ENCODE measurements around the gene OR10J5.
"Not testable (repeated sequence)": the region's sequence is repeated elsewhere in the genome, so short reads cannot be mapped to it uniquely, and the experiment has no call there.

OR10J5 gene, protein sequence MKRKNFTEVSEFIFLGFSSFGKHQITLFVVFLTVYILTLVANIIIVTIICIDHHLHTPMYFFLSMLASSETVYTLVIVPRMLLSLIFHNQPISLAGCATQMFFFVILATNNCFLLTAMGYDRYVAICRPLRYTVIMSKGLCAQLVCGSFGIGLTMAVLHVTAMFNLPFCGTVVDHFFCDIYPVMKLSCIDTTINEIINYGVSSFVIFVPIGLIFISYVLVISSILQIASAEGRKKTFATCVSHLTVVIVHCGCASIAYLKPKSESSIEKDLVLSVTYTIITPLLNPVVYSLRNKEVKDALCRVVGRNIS

DNA sequence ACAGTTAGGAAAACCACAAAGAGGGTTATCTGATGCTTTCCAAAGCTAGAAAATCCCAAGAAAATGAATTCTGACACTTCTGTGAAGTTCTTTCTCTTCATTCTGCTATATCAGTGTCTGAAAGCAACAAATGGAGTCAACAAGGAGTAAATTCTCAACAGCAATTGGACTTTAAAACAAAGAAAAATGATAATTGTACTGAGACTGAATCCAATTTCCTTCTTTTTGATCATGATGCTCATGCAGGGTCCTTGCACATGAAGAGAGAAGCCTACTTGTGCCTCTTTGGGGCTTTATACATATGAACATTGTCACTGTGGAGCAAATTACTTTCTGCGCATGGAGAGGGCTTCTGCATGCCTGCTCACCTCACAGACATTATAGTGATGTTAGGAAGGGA lies at the start of gene OR10J5:
OR10J5 (minus strand) TSS at position 101 of the 400 bp plus-strand sequence; CDS start at position 101, 0 bp downstream.
- in situ Hi-C loops (cut with MboI; ENCODE audit: low sequenced_read_pairs) = no loop called here

DNA sequence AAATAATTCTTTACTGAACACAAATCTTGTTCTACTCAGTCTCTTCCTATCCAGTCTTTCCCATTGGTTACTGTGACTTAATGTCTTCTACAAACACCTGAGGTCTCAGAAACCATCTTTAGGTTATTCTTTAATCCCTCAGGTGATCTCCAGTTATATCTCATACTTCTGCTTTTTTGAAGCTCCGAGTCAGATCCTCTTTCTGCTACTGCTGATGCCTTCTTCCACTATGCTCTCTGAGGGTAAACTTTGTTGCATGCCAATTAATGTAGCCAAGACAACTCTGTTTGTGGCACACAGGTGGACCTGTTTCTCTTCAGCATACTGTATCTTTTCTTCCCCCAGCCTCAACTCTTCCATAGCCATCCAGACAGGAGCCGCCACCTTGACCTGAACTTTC lies 48.7 kb upstream of the OR10J5 start:
- in situ Hi-C loops (cut with MboI; ENCODE audit: low sequenced_read_pairs) = no loop called here

DNA sequence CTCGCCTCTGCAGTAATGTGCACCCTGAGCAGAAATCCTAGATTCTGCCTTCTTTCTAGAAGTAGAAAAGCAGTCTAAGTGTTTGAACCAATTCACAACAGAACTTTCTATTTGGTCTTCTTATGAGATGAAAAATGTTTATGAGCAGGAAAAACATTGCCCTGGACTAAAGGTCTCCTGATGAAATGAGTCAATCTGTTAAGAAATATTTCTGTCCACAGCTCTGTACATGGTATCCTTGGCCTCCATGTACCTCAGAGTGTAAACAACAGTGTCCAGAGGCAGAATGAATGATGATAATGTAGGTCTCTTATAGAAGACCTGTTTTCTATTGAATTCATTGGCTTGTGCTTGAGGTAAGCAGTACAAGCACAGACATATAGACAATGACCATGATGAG lies 45.6 kb upstream of the OR10J5 start:
- in situ Hi-C loops (cut with MboI; ENCODE audit: low sequenced_read_pairs) = no loop called here

DNA sequence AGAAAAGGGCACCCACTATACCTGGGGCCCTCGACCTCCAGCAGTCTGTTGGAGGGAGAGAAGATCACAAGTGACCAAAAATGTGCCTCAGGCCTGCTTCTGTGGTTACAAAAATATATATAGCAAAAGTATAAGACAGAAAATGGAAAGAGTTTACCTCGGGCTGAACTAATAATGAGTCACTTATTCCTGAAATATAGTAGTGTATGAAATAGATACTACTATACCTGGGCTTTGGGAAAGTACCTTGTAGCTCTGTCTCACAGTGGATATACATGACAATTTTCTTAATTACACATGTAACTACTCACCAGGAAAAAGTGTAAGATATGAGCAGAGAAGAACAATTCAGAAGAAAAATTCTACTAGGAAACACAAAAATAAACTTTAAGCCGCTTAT lies 44.5 kb upstream of the OR10J5 start:
- in situ Hi-C loops (cut with MboI; ENCODE audit: low sequenced_read_pairs) = no loop called here

DNA sequence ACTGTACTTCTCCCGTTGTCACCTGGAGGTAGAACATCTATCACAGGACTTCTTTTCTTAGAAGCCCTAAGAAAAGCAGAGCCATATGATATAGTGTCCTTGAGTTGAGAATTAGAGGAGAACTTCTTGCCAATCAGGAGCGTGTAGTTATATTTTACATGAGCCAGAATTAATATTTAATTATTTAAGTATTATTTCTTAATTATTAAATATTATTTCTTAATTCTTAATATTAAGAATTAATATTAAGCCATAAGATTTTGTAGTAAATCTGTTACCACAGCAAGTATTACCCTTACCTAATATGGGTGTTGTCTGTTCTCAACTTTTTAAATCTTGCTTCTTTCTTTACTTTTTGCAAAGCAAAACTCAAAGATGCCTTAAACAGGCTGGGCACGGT lies 41.6 kb upstream of the OR10J5 start:
- in situ Hi-C loops (cut with MboI; ENCODE audit: low sequenced_read_pairs) = no loop called here

DNA sequence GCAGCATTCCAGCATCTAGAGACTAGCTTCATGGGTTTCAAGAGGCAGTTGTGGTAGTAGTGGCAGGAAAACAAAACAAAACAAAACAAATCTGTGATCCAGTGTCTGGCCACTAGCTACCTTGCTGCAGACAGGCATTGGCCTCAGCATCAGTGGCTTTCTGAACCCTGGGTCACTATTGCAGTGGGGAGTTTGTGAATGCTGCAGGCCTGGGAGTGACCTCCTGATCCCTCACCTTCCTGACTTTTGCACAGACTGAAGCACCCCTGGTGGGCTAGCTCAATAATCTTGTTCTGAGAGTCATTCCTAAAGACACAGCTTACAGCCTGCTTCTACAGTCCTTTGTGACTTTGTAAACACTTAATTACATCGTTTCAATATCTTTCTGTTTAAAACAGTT lies 26.9 kb upstream of the OR10J5 start:
- in situ Hi-C loops (cut with MboI; ENCODE audit: low sequenced_read_pairs) = no loop called here

DNA sequence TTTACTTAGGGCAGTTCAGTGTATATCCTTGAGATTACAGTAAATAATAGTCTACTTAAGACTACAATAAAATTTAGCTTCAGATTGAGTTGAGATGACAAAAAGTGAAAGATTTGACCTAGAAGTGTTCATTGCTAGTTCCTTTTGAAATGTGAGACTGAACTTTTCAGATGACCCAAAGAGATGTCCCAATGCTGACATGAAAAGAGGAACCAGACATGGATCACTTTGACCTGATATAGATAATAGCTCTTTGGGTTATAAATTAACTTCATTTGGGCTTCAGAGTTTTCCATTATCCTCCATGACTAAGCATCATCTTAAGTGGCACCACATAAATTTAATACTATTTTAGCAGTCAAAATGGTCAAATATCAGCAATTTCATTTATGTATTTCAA lies 25.7 kb upstream of the OR10J5 start:
- in situ Hi-C loops (cut with MboI; ENCODE audit: low sequenced_read_pairs) = no loop called here

DNA sequence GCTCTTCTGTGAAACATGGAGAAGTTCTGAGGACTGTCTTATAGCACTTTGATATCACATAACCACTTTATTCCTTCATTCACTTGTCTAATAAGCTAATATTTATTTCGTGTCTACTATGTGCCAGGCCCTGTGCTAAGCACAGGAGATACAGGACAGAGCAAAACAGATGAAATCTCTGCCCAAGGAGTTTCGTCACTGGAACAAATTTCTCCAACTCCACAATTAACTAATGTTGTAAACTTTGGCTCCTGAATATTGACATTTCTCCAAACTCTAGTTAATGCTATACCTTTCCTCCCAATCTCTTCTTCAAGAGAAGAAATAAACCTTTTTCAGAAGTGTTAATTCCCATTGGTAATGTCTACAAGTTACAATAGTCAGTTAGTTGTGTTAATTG lies 24.8 kb upstream of the OR10J5 start:
- in situ Hi-C loops (cut with MboI; ENCODE audit: low sequenced_read_pairs) = no loop called here

DNA sequence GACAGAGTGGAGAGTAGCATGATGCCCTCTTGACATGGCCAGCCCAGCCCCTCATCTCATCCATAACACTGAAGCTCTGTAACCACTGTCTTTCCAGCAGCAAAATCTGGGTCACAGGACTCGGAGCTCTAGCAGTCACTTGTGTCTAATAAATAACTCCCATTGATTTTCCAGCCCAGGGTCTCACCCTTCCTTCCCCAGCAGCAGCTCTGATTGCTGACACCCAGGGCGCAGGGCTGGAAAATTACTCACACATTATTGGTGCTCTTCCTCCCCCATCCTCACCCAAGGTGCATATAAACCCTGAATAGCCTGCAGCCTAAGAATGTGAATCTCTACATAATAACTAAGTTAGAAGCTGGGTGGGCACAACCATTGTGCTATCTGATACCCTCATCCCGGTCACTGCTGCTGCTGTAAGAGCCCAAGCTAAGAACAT lies 21.1 kb upstream of the OR10J5 start:
- in situ Hi-C loops (cut with MboI; ENCODE audit: low sequenced_read_pairs) = no loop called here

DNA sequence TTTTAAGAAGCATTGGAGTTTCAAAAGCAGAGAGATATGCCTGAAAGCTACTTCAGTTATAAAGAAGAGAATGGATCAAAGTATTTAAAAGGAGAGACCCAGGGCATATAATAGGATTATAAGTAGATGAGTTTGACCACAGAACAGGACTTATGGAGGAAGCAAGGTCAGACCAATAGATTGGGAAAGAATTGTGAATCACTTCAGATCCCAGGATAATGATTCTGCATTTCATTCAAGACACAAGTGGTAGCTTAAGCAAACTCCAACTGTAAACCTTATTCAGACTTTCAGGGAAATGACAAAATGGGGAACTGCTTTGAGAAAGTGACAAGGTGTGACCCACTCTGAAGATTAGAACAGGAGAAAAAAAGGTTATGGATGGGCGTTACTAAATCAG lies 18.9 kb upstream of the OR10J5 start:
- in situ Hi-C loops (cut with MboI; ENCODE audit: low sequenced_read_pairs) = no loop called here

DNA sequence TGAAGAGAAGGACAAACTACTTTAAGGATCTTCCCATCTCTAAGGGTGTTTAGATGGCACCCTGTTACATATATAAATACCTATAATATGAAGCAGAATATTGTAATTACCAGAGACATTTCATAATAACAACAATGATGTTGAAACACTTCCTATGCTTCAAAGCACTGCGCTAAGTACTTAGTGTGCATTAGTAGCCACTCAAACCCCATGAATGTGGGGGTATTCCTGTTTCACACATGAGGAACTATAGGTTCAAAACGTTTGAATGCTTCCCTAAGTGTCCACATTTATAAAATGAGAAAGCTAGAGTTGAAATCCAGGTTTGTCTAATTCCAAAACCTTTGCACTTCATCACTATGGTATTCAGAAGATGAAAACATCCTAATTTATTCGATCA lies 18.5 kb upstream of the OR10J5 start:
- in situ Hi-C loops (cut with MboI; ENCODE audit: low sequenced_read_pairs) = no loop called here

DNA sequence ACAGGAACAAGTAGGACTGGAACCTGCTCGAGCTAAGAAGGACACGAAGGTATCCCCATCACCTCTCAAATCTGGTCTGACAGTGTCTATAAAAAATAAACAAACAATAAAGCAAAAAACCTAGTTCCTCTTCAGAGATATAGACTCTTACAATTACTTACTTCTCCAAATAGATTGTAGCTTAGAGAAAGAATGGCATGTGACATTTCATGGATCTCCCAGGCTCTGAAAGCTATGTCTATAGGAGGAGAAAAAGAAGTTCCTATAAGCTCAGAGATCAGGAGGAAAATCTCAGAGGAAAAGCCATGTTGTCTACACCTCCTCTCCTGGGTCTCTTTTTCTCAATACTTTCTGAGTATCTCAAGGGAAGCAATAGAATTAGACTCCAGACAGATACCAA lies 12.3 kb upstream of the OR10J5 start:
- in situ Hi-C loops (cut with MboI; ENCODE audit: low sequenced_read_pairs) = no loop called here

DNA sequence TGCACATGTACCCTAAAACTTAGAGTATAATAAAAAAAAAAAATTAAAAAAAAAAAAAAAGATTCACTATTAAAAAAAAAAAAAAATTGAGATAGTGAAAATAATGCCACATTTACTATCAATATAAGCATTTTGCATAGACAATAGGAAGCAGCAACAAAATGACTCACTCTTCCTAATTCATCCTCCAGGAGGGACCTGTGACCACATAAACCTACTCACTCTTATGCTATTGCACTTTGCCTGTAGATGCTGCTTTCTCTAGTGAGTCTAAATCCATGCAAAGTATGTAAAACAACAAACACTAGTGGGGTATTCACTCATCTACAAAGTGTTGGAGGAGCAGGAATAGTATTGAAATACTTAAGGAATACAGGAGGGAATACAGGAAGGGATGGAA lies 2.9 kb downstream of the OR10J5 start:
- in situ Hi-C loops (cut with MboI; ENCODE audit: low sequenced_read_pairs) = no loop called here

DNA sequence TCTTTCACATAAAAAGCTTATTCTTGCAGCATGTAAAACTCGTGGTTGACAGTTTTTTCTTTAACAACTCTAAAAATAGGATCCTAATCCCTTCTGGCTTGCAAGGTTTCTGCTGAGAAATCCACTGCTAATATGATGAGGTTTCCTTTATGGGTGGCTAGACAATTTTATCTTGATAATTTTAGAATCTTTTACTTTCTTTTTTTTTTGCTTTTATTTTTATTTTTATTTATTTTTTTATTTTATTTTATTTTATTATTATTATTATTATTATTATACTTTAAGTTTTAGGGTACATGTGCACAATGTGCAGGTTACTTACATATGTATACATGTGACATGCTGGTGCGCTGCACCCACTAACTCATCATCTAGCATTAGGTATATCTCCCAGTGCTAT lies 11.0 kb downstream of the OR10J5 start:
- in situ Hi-C loops (cut with MboI; ENCODE audit: low sequenced_read_pairs) = not testable (repeated sequence)

DNA sequence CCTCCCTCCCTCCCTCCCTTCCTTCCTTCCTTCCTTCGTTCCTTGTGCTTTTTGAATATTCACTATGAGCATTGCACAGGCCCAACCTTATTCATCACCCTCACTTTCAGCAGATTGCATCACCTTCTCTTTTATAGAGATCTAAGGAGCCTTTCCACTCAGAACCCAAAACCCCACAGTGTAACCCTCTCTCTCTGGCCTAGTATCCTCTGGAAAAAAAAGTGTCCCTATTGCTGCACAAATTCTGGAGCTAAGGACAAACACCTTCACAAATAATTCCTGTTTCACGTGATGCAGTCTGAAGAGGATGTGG lies 25.6 kb downstream of the OR10J5 start:
- in situ Hi-C loops (cut with MboI; ENCODE audit: low sequenced_read_pairs) = no loop called here

DNA sequence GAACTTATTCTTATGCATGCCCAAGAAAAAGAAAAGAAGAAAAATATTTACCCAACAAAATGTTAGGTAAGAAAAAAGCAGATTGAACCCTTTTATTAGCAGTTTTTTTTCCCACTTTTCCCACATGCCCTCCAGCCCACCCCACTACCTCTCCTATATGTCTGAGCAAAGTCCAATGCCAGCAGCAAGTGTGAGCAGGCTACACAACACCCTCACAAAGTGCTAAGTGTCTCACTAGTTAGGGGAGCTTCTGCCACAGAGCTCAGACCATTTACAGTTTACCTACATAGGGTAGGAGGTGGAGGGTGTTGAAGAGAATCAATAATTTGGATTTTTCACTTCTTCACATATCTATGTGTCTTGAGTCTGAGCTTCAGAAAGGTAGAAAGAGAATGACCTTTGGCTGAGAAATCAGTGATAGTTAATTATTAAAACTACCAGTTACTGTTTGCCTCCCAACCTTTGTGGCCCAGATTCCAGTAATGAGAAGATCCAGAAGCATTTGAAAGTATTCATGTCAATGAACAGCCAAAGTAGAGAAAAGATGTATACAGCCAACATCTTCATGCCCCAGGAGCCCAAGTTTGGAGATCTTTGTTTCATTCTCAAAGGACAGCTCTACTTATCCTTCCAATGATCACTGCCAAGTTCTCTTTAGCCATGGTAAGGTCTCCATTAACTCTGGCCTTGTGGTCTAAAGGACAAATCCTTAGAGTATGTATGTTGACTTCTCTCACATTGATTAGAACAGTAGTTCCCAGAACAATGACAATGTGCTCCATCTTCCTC lies 26.2 kb downstream of the OR10J5 start:
- in situ Hi-C loops (cut with MboI; ENCODE audit: low sequenced_read_pairs) = no loop called here

DNA sequence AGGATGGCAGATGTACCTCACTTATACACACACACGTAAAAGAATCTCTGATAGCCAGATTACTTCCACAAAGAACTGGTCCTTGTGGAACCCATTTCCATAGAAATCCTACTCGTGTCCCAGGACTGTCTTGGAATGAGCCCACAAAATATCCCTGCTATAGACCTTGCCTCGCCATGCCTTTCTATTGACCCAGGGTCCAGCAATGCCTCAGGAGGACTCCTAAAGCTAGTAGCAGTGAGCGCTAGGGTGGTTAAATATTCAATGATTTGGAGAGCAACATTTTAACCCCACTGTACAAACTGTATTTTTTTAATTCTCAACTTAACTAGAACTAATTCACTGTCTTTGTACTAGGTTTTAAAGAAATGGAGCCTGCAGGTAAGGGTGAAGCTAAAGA lies 26.9 kb downstream of the OR10J5 start:
- in situ Hi-C loops (cut with MboI; ENCODE audit: low sequenced_read_pairs) = no loop called here

DNA sequence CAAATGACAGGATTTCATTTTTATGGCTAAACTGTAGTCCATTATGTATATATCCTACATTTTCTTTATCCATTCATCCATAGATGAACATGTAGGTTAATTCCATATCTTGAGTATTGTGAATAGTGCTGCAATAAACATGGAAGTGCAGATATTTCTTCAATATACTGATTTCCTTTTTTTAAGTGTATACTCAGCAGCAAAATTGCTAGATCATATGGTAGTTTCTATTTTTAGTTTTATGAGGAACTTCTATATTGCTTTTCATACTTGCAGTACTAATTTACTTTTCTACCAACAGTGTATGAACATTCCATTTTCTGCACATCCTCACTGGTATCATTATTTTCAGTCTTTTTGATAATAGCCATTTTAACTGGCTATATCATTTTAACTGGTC lies 30.1 kb downstream of the OR10J5 start:
- in situ Hi-C loops (cut with MboI; ENCODE audit: low sequenced_read_pairs) = no loop called here

DNA sequence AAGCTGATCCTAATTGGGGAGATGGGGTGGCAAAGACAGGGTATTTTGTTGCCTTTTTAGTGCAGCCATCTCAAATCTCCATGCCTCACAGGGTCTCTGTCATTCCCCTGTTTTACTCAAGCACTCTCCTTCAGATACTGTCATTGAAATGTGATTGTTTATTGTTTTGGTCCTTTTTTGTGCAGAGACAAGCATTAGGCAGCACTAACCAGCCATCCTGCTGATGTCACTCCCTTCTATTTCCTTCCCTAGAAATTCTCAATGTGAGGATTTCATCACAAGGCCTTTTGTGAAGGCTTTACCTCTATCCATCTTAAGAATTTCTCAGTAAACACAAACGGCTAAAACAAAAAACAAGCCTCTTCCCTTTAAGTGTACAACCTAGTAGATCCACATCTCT lies 34.7 kb downstream of the OR10J5 start:
- in situ Hi-C loops (cut with MboI; ENCODE audit: low sequenced_read_pairs) = no loop called here

DNA sequence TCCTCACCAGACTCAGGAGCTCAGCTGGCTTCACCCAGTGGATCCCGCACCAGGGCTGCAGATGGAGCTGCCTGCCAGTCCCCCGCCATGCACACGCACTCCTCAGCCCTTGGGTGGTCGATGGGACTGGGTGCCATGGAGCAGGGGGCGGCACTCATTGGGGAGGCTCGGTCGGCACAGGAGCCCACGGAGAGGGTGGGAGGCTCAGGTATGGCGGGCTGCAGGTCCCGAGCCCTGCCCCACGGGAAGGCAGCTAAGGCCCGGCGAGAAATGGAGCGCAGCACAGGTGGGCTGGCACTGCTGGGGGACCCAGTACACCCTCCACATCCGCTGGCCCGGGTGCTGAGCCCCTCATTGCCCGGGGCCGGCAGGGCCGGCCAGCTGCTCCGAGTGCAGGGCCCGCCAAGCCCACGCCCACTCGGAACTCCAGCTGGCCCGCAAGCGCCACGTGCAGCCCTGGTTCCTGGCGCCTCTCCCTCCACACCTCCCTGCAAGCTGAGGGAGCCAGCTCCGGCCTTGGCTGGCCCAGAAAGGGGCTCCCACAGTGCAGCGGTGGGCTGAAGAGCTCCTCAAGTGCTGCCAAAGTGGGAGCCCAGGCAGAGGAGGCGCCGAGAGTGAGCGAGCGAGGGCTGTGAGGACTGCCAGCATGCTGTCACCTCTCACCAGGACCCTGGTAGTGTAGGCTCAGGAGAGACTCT lies 41.1 kb downstream of the OR10J5 start:
- in situ Hi-C loops (cut with MboI; ENCODE audit: low sequenced_read_pairs) = not testable (repeated sequence)

DNA sequence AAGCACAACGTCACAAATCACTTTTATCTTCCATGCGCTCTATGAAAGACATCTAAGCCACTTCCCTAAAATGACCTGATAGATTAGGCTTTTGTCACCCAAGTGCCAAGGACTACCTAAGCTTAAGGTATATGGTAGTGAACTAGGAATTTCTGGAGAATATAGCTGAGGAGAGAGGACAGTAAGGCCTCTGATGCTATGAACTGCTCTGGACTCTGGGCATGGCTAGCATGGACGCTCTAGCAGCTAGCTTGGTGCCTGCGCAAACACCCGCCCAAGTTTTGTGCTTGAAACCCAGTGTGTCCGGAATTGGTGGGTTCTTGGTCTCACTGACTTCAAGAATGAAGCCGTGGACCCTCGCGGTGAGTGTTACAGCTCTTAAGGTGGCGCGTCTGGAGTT lies 42.5 kb downstream of the OR10J5 start:
- in situ Hi-C loops (cut with MboI; ENCODE audit: low sequenced_read_pairs) = no loop called here

Measured in HL-60/S4 treated with phorbol 12-myristate 13-acetate at 8.2 ng/mL for 4 days and 3 days (cell line).